Measurements from ENCODE around the gene GRIN3A. TPM values are rescaled to one million over a fixed set of nuclear protein-coding genes. Genes with fewer than 3 reads are reported as not detected.

The GRIN3A gene
- total RNA-seq, 1 donor from 2014 or later = 0.35 TPM

- DNase-seq (ENCODE audit: low read depth, low spot score) = no peak
- no peak for TF ChIP-seq CTCF (conservative IDR thresholded peaks at IDR 0.05)
- Mint-ChIP-seq H3K4me1 (no peaks in the 10 kb centered on the region), H3K36me3 (ENCODE audit: low read depth) (no peaks in the 10 kb centered on the region), H3K27me3 (ENCODE audit: low read depth) (no peaks in the 10 kb centered on the region), H3K9me3 (no peaks in the 10 kb centered on the region), H3K27ac (ENCODE audit: unreplicated experiment) (no peak overlapping the region), H3K4me3 (no peak overlapping the region)
These were observed 158.5 kb downstream of the GRIN3A start for GRCh38 chr9:101579711-101580545.

- Mint-ChIP-seq H3K27ac (ENCODE audit: unreplicated experiment) (no peak overlapping the region), H3K4me1 (no peaks in the 10 kb centered on the region), H3K36me3 (ENCODE audit: low read depth) (no peaks in the 10 kb centered on the region), H3K9me3 (no peaks in the 10 kb centered on the region), H3K27me3 (ENCODE audit: low read depth) (no peaks in the 10 kb centered on the region), H3K4me3 (no peak overlapping the region)
- DNase-seq (ENCODE audit: low read depth, low spot score) = no peak
- TF ChIP-seq CTCF (conservative IDR thresholded peaks at IDR 0.05) = no peak
These were observed 160.1 kb downstream of the GRIN3A start for GRCh38 chr9:101578378-101578777.

- Mint-ChIP-seq H3K36me3 (ENCODE audit: low read depth) (no peaks in the 10 kb centered on the region), H3K27me3 (ENCODE audit: low read depth) (no peaks in the 10 kb centered on the region), H3K4me1 (no peaks in the 10 kb centered on the region), H3K4me3 (no peak overlapping the region), H3K9me3 (no peaks in the 10 kb centered on the region), H3K27ac (ENCODE audit: unreplicated experiment) (no peak overlapping the region)
- TF ChIP-seq CTCF (conservative IDR thresholded peaks at IDR 0.05) = no peak
- DNase-seq (ENCODE audit: low read depth, low spot score) = no peak
These were observed 163.6 kb downstream of the GRIN3A start for GRCh38 chr9:101574731-101575333.

- H3K4me1 Mint-ChIP-seq = no peaks in the 10 kb centered on the region
- no peaks in the 10 kb centered on the region for H3K9me3 Mint-ChIP-seq
- no peak overlapping the region for H3K27ac Mint-ChIP-seq (ENCODE audit: unreplicated experiment)
- H3K36me3 Mint-ChIP-seq (ENCODE audit: low read depth) = peaks cover 5% of the 10 kb centered on the region
- no peak for TF ChIP-seq CTCF (conservative IDR thresholded peaks at IDR 0.05)
- no peak for DNase-seq (ENCODE audit: low read depth, low spot score)
- H3K27me3 Mint-ChIP-seq (ENCODE audit: low read depth) = no peaks in the 10 kb centered on the region
- no peak overlapping the region for H3K4me3 Mint-ChIP-seq
These were observed 166.1 kb downstream of the GRIN3A start for GRCh38 chr9:101572316-101572715.

- H3K36me3 Mint-ChIP-seq (ENCODE audit: low read depth) = peaks cover 8% of the 10 kb centered on the region
- no peak for DNase-seq (ENCODE audit: low read depth, low spot score)
- H3K4me3 Mint-ChIP-seq = no peak overlapping the region
- H3K27ac Mint-ChIP-seq (ENCODE audit: unreplicated experiment) = no peak overlapping the region
- TF ChIP-seq CTCF (conservative IDR thresholded peaks at IDR 0.05) = no peak
- no peaks in the 10 kb centered on the region for H3K4me1 Mint-ChIP-seq
- H3K27me3 Mint-ChIP-seq (ENCODE audit: low read depth) = no peaks in the 10 kb centered on the region
- no peaks in the 10 kb centered on the region for H3K9me3 Mint-ChIP-seq
These were observed 167.3 kb downstream of the GRIN3A start for GRCh38 chr9:101571114-101571513.

Data from neural crest cell (in vitro differentiated cells).